ACHN (cell line): ENCODE results near the gene C1QTNF5.

Experiments used
- DNase-seq: peaks from one replicate; pipeline ENCODE4 v3.0.0-alpha.2; 2015
- in situ Hi-C: cut with HindIII; loops from 2 replicates; pipeline ENCODE4 v1.10.0; 2017; ENCODE audit warnings: low sequenced_read_pairs, low pct_ligation_motif_present, low pct_unique_long_range_greater_than_20kb

C1QTNF5 gene

GRCh38 chr11:119342023-119342300 lies 1.3 kb upstream of the C1QTNF5 start:
- DNase-seq, result no peak
- in situ Hi-C loops, result no loop called here

GRCh38 chr11:119341222-119342022 lies 739 bp upstream of the C1QTNF5 start:
- in situ Hi-C loops, result no loop called here
- no peak for DNase-seq

- in situ Hi-C loops, result no loop called here
- DNase-seq, result peak; percentile 68
Measured at GRCh38 chr11:119339589-119340334, 921 bp downstream of the C1QTNF5 start.

- in situ Hi-C loops, result no loop called here
- DNase-seq, result no peak
Measured at GRCh38 chr11:119338965-119339588, 1.6 kb downstream of the C1QTNF5 start.

GRCh38 chr11:119338318-119338890 lies 2.3 kb downstream of the C1QTNF5 start:
- peak; percentile 72 for DNase-seq
- in situ Hi-C loops, result no loop called here

GRCh38 chr11:119337581-119338317 lies 2.9 kb downstream of the C1QTNF5 start:
- in situ Hi-C loops, result no loop called here
- peak; percentile 8 for DNase-seq

GRCh38 chr11:119336744-119337469 lies 3.8 kb downstream of the C1QTNF5 start:
- in situ Hi-C loops, result no loop called here
- DNase-seq, result no peak

GRCh38 chr11:119335655-119336543 lies 4.8 kb downstream of the C1QTNF5 start:
- in situ Hi-C loops, result no loop called here
- DNase-seq, result no peak

GRCh38 chr11:119335091-119335654 lies 5.5 kb downstream of the C1QTNF5 start:
- no peak for DNase-seq
- in situ Hi-C loops, result no loop called here

- DNase-seq, result peak; percentile 97
- in situ Hi-C loops, result no loop called here
Measured at GRCh38 chr11:119334174-119334930, 6.3 kb downstream of the C1QTNF5 start, which contains the start of gene RNF26. TSS of gene RNF26 (plus strand) at chr11:119334527. CDS start at chr11:119335123, 596 bp downstream.

GRCh38 chr11:119332111-119332765 lies 8.4 kb downstream of the C1QTNF5 start:
- DNase-seq, result no peak
- in situ Hi-C loops, result no loop called here

- DNase-seq, result no peak
- in situ Hi-C loops, result no loop called here
Measured at GRCh38 chr11:119330237-119330636, 10.4 kb downstream of the C1QTNF5 start.

GRCh38 chr11:119329320-119329719 lies 11.4 kb downstream of the C1QTNF5 start:
- in situ Hi-C loops, result no loop called here
- no peak for DNase-seq

- no peak for DNase-seq
- in situ Hi-C loops, result no loop called here
Measured at GRCh38 chr11:119324189-119324588, 16.5 kb downstream of the C1QTNF5 start.

GRCh38 chr11:119323532-119324033 lies 17.1 kb downstream of the C1QTNF5 start:
- in situ Hi-C loops, result no loop called here
- peak; percentile 71 for DNase-seq
